ENCODE measurements around the gene UBE4A.

Gene UBE4A

GRCh38 chr11:118310781-118311485, 48.5 kb upstream of the UBE4A start:
- no peak overlapping the region for H3K9ac ChIP-seq (ENCODE audit: low read length)
- H4K20me1 ChIP-seq (ENCODE audit: insufficient read depth, low read length) = no peaks in the 10 kb centered on the region
- H3K27me3 ChIP-seq (ENCODE audit: insufficient read depth, low read length) = no peaks in the 10 kb centered on the region
- no peak overlapping the region for H2AFZ ChIP-seq (ENCODE audit: low read length)
- H3K4me2 ChIP-seq (ENCODE audit: low read length) = no peak overlapping the region
- peaks cover 26% of the 10 kb centered on the region for H3K4me1 ChIP-seq (ENCODE audit: insufficient read depth, low read length, severe bottlenecking)
- H3K79me2 ChIP-seq (ENCODE audit: insufficient read depth, low read length) = no peaks in the 10 kb centered on the region
- no peaks in the 10 kb centered on the region for H3K9me2 ChIP-seq (ENCODE audit: low read depth, low read length)
- TF ChIP-seq CTCF (IDR thresholded peaks at IDR 0.05; ENCODE audit: low read length) = no peak
- TF ChIP-seq EZH2 (IDR thresholded peaks at IDR 0.05; ENCODE audit: borderline replicate concordance, low read length) = no peak
- H3F3A ChIP-seq (ENCODE audit: insufficient read depth, low read length) = no peaks in the 10 kb centered on the region
- no peak overlapping the region for H3K27ac ChIP-seq (ENCODE audit: low read depth, low read length, poor library complexity, severe bottlenecking)
- H3K9me3 ChIP-seq (ENCODE audit: low read length) = no peaks in the 10 kb centered on the region
- no peaks in the 10 kb centered on the region; the same call in 1 of the 2 replicates for H3K36me3 ChIP-seq (ENCODE audit: insufficient read depth, low read length)
- no peak overlapping the region for H3K4me3 ChIP-seq (ENCODE audit: low read depth, low read length, poor library complexity, severe bottlenecking)

- Histone ChIP-seq H3K9me3 (ENCODE audit: low read length) (no peaks in the 10 kb centered on the region), H3K4me2 (ENCODE audit: low read length) (no peak overlapping the region), H3K27ac (ENCODE audit: low read depth, low read length, poor library complexity, severe bottlenecking) (no peak overlapping the region), H3K79me2 (ENCODE audit: insufficient read depth, low read length) (no peaks in the 10 kb centered on the region), H3K9me2 (ENCODE audit: low read depth, low read length) (no peaks in the 10 kb centered on the region), H3K4me1 (ENCODE audit: insufficient read depth, low read length, severe bottlenecking) (peaks cover 31% of the 10 kb centered on the region), H3K27me3 (ENCODE audit: insufficient read depth, low read length) (no peaks in the 10 kb centered on the region), H3K9ac (ENCODE audit: low read length) (no peak overlapping the region), H3K36me3 (ENCODE audit: insufficient read depth, low read length) (no peaks in the 10 kb centered on the region; the same call in 1 of the 2 replicates), H3F3A (ENCODE audit: insufficient read depth, low read length) (no peaks in the 10 kb centered on the region), H3K4me3 (ENCODE audit: low read depth, low read length, poor library complexity, severe bottlenecking) (no peak overlapping the region), H2AFZ (ENCODE audit: low read length) (no peak overlapping the region), H4K20me1 (ENCODE audit: insufficient read depth, low read length) (no peaks in the 10 kb centered on the region)
- TF ChIP-seq CTCF (IDR thresholded peaks at IDR 0.05; ENCODE audit: low read length) = peak; percentile 9; the same call in 1 of the 2 replicates
- TF ChIP-seq EZH2 (IDR thresholded peaks at IDR 0.05; ENCODE audit: borderline replicate concordance, low read length) = no peak
Measured at GRCh38 chr11:118311518-118311917, 47.9 kb upstream of the UBE4A start.

- Histone ChIP-seq H4K20me1 (ENCODE audit: insufficient read depth, low read length) (no peaks in the 10 kb centered on the region), H2AFZ (ENCODE audit: low read length) (no peak overlapping the region), H3K4me2 (ENCODE audit: low read length) (no peak overlapping the region), H3K9ac (ENCODE audit: low read length) (no peak overlapping the region), H3K4me3 (ENCODE audit: low read depth, low read length, poor library complexity, severe bottlenecking) (no peak overlapping the region), H3F3A (ENCODE audit: insufficient read depth, low read length) (no peaks in the 10 kb centered on the region), H3K9me3 (ENCODE audit: low read length) (no peaks in the 10 kb centered on the region), H3K79me2 (ENCODE audit: insufficient read depth, low read length) (no peaks in the 10 kb centered on the region), H3K4me1 (ENCODE audit: insufficient read depth, low read length, severe bottlenecking) (peaks cover 39% of the 10 kb centered on the region), H3K27me3 (ENCODE audit: insufficient read depth, low read length) (no peaks in the 10 kb centered on the region), H3K27ac (ENCODE audit: low read depth, low read length, poor library complexity, severe bottlenecking) (no peak overlapping the region), H3K9me2 (ENCODE audit: low read depth, low read length) (no peaks in the 10 kb centered on the region), H3K36me3 (ENCODE audit: insufficient read depth, low read length) (no peaks in the 10 kb centered on the region; the same call in 1 of the 2 replicates)
- no peak for TF ChIP-seq EZH2 (IDR thresholded peaks at IDR 0.05; ENCODE audit: borderline replicate concordance, low read length)
- no peak for TF ChIP-seq CTCF (IDR thresholded peaks at IDR 0.05; ENCODE audit: low read length)
Measured at GRCh38 chr11:118312328-118312727, 47.1 kb upstream of the UBE4A start.

Measured in OCI-LY1 (cell line).